ENCODE data around the gene CRIP2. TPM values are rescaled to one million over a fixed set of nuclear protein-coding genes. Genes with fewer than 3 reads are reported as not detected.

CRIP2 gene
- total and polyA plus RNA-seq, 10 of the 15 experiments (the other 5 are each of a cell fraction or from before 2014, with no cell fraction given): 0.04 to 0.62 (median 0.37) TPM; not detected in 5

DNA sequence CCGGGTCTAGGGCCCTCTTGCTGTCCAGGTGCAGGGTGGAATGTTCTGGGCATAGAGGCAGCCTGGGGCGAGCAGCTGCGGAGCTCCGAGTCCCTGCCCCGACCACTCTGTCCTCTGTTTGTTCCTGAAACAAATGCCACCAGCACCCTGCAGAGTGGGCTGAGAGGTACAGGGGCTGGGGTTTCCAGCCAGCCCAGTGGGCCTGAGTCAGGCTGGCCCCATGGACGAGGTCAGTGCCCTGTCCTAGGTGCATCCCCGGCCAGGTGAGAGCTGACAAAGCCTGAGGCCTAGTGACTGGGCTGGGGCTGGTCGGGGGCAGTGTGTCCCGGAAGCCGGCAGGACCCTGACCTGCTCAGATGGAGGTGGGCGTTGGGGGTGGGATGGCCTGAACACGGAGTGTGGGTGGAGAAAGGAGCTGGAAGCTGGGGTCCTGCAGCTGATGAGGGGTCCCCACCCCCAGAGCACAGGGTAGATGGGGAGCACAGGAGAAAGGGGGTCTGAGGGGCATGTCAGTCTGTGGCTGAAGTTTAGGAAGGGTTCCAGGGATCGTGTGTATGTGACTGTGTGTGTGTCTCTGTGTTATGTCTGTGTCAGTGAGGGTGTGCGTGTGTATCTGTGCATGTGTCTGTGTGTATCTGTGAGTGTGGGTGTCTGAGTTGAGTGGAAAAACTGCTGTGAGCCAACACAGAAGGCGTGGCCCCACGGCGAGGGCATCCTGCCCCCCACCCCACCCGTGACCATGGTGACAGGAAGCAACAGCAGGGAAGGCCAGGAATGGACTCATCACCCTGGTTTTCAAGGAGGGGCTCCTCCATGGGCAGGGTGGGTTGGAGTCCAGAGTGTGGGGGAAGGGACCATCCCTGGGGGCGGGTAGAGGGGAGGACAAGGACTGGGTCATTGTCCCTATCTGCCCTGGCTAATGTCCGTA lies 9.7 kb downstream of the CRIP2 start:
- ChIA-PET CTCF (no interaction called here), POLR2A (no interaction called here), RAD21 (ENCODE audit: unreplicated experiment) (no interaction called here), SMC1A (ENCODE audit: uncharacterized antibody, unreplicated experiment) (no interaction called here)
- intact Hi-C loops (cut with micrococcal nuclease; ENCODE audit: unreplicated experiment): loop anchor here (10.0 kb wide), 1 partner anchor 420 kb away; the partner anchor contains the start of gene GPR132
- in situ Hi-C loops (cut with MboI): no loop called here
- no peaks in the 10 kb centered on the region for H3K9me3 ChIP-seq (replicated peaks; ENCODE audit: control insufficient read depth, insufficient read depth, low read length)
- H3K27ac ChIP-seq (ENCODE audit: control insufficient read depth, insufficient read depth): no peak overlapping the region
- H3K4me3 ChIP-seq: no peak overlapping the region
- TF ChIP-seq JUNB (IDR thresholded peaks at IDR 0.05) (no peak), MTA3 (IDR thresholded peaks at IDR 0.05; ENCODE audit: borderline replicate concordance, low read length) (no peak), ZNF622 (IDR thresholded peaks at IDR 0.05) (no peak), BCL11A (IDR thresholded peaks at IDR 0.05; ENCODE audit: low read depth, low read length) (no peak), BACH1 (IDR thresholded peaks at IDR 0.05; ENCODE audit: borderline replicate concordance) (no peak), KLF5 (IDR thresholded peaks at IDR 0.05; ENCODE audit: partially characterized antibody) (no peak), RBBP5 (conservative IDR thresholded peaks at IDR 0.05) (no peak)
- TF ChIP-seq, protein P1, sequence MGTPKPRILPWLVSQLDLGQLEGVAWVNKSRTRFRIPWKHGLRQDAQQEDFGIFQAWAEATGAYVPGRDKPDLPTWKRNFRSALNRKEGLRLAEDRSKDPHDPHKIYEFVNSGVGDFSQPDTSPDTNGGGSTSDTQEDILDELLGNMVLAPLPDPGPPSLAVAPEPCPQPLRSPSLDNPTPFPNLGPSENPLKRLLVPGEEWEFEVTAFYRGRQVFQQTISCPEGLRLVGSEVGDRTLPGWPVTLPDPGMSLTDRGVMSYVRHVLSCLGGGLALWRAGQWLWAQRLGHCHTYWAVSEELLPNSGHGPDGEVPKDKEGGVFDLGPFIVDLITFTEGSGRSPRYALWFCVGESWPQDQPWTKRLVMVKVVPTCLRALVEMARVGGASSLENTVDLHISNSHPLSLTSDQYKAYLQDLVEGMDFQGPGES (IDR thresholded peaks at IDR 0.05): no peak
- TF ChIP-seq, protein P2, sequence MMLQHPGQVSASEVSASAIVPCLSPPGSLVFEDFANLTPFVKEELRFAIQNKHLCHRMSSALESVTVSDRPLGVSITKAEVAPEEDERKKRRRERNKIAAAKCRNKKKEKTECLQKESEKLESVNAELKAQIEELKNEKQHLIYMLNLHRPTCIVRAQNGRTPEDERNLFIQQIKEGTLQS (IDR thresholded peaks at IDR 0.05; ENCODE audit: borderline replicate concordance, extremely low read depth, low read depth, low read length): no peak
- WGBS (ENCODE audit: insufficient coverage, insufficient replicate concordance, low lambda C conversion rate, missing lambda C conversion rate): 52% methylated on average over 20 of the region's 20 CpGs
- ATAC-seq: no peak
- H4K20me1 ChIP-seq (ENCODE audit: control insufficient read depth, insufficient read depth): no peaks in the 10 kb centered on the region
- FAIRE-seq: no peak
- no TSS peak for BruUV-seq (replicated peaks)
- peaks cover 37% of the 10 kb centered on the region for H3K4me1 ChIP-seq (ENCODE audit: control insufficient read depth, insufficient read depth, low read length)
- H3K27me3 ChIP-seq (replicated peaks in 1 of 2; ENCODE audit: control insufficient read depth in 2 of 2, insufficient read depth in 2 of 2, low read length in 1 of 2): no peaks in the 10 kb centered on the region
- no peak overlapping the region for H3K9ac ChIP-seq (ENCODE audit: control insufficient read depth, insufficient read depth, low read length)
- no peak overlapping the region for H3K4me2 ChIP-seq (ENCODE audit: control insufficient read depth, insufficient read depth)
- no peaks in the 10 kb centered on the region for H3K36me3 ChIP-seq (ENCODE audit: control insufficient read depth in 2 of 2, insufficient read depth in 2 of 2, low read length in 1 of 2)
- H2AFZ ChIP-seq (ENCODE audit: control insufficient read depth, low read depth, low read length): no peak overlapping the region
- peaks cover 3% of the 10 kb centered on the region for H3K79me2 ChIP-seq (ENCODE audit: control insufficient read depth, insufficient read depth, low read length)
- no peak for DNase-seq (ENCODE audit: low read depth, low spot score)
